Effector CD8-positive, alpha-beta T cell (primary cell): Measurements from ENCODE around the gene FXYD4.
"Not testable (repeated sequence)": the region's sequence is repeated elsewhere in the genome, so short reads cannot be mapped to it uniquely, and the experiment has no call there.

Source experiments
- DNase-seq: peaks from one replicate; lab custom pipeline; 2025; lab: John Stamatoyannopoulos, UW

The FXYD4 gene

GRCh38 chr10:43376046-43376635 is 4.7 kb downstream of the FXYD4 start:
- DNase-seq: no peak

DNA sequence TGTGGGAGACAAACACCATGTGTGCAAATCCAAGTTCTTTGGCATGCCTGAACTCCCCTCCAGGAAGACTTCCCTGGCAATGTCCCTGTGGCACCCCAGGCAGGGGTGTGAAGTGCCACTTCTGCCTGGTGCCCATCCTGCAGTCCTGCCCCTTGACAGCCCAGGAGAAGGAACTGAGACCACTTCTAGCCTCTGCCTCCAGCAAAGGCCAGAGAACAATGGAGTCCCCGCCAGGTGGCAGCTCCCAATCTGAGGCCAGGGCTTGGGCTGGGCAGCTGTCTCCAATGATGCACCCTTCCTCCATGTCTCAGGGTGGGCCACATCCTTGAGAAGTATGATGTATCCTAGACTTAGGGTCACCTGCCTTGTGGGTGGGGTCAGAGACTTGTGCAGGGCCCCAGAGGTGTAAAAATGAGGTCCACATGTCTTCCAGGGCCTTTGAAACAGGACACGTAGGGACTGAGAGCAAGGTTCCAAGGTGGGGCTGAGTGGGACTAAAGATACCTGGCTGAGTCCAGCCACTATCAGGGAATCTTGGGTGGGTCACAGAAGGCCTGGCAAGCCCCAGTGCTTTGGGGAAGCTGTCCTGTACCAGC is 5.5 kb downstream of the FXYD4 start:
- DNase-seq: no peak

GRCh38 chr10:43377424-43377883 is 6.0 kb downstream of the FXYD4 start:
- no peak for DNase-seq

GRCh38 chr10:43380610-43381222 is 9.3 kb downstream of the FXYD4 start:
- no peak for DNase-seq

DNA sequence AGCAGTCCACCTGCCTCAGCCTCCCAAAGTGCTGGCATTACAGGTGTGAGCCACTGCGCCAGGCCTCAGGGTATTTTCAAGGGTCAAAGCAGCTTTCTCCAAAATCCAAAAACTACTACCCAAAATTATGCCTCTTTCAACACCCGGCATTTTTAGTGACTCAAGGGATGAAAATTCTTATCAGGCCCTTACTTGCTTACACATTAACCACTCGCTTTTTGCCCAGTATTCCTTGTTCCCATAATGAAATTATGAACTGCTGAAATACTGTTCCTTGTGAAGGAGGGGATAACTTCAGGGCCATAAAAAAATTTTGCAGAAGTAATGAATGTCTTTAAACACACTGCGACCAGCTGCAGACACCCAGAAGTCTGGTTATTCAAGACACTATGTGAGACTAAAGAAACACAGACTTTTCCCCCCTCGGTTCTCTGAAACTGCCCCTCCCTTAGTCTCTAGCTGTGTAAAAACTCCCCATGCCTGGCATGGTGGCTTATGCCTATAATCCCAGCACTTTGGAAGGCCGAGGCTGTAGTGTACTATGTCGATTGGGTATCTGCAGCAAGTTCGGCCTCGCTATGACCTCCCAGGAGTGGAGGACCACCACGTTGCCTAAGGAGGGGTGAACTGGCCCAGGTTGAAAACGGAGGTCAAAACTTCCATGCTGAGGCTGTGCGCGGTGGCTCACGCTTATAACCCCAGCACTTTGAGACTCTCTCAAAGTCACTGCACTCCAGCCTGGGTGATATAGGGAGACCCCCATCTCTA is 12.0 kb downstream of the FXYD4 start:
- DNase-seq: no peak

DNA sequence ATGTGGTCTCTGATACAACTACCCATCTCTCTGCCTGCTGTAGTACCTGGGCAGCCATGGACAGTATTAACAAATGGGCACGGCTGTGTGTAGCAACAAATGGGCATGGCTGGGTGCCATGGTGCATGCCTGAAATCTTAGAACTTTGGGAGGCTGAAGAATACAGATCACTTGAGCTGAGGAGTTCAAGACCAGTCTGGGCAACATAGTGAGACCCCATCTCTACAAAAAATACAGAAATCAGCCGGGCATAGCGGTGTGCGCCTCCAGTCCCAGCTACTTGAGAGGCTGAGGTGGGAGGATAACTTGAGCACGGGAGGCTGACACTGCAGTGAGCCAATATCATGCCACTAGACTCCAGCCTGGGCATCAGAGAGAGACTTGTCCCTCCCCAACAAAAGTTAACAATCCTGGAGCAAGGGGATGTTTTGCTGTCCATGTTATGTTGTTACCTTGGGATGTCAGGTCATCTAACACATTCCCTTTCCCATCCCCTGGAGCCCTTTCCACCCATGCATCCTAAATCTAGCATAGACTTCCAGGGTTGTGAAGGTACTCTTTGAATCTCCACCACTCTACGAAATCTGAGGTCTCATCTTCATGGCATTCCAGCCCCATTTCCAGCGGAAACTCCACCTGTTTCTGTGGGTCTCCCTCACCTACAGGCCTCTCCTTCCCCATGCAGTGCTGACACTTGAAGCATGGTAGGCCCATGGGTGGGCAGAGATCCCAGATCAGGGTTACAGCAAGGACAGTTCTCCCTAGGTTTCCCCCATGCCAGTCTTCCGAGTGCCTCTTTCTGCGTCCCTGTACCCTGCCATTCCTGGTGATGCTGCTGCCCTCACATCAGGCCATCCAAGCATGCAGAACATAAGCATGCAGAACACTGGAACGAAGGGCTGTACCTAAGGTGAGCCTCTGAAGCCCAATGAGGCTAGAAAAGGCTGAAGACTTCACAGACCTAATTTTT is 13.1 kb downstream of the FXYD4 start:
- DNase-seq: no peak

DNA sequence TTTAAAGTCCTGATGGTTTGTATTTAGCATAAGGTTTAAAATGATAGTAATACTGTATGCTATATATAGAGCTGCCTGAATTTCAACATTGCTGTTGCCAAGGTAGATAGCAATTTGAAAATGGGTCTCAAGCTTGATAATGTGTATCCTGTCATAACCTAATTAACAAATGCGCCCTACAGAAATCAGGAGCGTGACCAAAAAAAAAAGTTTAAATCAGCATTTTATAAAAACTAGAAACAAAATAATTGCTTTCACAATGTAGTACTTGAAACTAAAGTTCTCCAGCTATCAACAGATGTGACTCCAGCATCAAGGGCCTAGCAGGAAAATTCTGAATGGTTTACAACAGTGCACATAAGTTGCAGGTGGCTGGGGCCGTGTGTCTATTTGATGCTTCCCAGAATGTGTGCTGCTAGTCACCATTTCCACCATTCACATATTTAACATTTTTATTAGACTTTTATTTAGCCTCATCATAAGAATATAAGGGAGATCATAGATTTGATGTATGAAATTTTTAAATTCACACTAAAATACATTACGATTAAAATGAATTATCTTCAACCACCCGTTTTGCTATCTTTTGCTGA is 14.1 kb downstream of the FXYD4 start:
- no peak for DNase-seq

GRCh38 chr10:43386549-43386948 is 15.1 kb downstream of the FXYD4 start:
- DNase-seq: no peak

GRCh38 chr10:43386981-43387677 is 15.7 kb downstream of the FXYD4 start:
- no peak for DNase-seq

DNA sequence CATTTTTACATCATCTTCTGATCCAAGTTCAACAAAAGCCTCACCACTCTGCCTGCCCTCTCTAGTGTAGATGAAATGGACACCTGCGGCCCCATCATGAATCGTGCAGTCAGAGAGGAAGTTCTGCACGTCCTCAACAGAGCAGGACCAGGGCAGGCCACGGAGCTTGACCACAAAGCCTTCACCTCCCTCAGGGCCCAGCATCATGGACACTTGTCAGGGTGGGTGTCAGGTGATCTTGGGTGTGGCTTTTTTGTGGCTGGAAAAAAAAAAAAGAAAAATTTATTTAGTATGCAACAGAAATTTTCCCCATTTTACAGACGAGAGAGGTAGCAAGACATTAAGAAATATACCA is 16.2 kb downstream of the FXYD4 start:
- no peak for DNase-seq

GRCh38 chr10:43389867-43390266 is 18.4 kb downstream of the FXYD4 start:
- no peak for DNase-seq

GRCh38 chr10:43390333-43390732 is 18.9 kb downstream of the FXYD4 start:
- no peak for DNase-seq

DNA sequence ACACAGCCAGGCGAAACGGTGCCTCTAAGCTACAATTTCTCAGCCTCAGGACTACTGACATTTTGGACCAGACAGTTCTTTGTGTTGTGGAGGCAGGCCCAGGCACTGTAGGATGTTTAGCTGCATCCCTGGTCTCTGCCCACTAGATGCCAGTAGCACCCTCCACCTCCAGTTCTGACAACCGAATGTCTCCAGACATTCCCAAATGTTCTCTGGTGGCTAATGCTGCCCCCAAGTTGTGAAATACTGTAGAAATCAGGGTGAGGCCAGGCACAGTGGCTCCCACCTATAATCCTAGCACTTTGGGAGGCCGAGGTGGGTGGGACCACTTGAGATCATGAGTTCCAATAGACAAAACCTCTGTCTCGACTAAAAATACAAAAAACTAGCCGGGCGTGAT is 19.3 kb downstream of the FXYD4 start:
- DNase-seq: no peak

- no peak for DNase-seq
These were observed 20.1 kb downstream of the FXYD4 start for GRCh38 chr10:43391496-43391895.

DNA sequence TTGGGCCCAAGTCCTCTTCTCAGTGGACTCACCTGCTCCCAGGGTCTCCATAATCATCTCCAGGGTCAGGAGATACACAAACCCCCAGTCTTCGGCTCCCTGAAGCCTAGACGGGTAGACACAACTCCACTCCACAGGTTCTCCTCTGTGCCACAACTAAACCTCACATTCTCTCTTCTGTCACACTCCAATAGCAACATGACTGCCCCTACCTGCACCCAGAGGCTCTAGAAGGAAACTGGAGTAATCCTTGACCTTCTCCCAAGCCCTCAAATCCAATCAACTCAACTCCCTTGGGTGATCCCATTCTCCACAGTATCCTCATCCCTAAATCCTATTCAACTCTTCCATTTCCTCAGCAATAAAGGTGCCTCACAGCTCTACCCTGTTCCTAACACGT is 21.3 kb downstream of the FXYD4 start:
- DNase-seq: no peak

DNA sequence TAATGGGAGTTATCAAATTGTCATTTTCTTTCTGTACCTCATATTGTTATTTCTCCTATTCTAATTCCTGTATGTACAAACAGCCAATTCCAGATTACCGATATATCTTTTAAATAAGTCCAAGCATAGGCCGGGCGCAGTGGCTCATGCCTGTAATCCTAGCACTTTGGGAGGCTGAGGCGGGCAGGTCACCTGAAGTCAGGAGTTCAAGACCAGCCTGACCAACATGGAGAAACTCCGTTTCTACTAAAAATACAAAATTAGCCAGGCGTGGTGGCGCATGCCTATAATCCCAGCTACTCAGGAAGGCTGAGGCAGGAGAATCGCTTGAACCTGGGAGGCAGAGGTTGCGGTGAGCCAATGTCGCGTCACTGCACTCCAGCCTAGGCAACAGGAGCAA is 21.8 kb downstream of the FXYD4 start:
- not testable (repeated sequence) for DNase-seq

DNA sequence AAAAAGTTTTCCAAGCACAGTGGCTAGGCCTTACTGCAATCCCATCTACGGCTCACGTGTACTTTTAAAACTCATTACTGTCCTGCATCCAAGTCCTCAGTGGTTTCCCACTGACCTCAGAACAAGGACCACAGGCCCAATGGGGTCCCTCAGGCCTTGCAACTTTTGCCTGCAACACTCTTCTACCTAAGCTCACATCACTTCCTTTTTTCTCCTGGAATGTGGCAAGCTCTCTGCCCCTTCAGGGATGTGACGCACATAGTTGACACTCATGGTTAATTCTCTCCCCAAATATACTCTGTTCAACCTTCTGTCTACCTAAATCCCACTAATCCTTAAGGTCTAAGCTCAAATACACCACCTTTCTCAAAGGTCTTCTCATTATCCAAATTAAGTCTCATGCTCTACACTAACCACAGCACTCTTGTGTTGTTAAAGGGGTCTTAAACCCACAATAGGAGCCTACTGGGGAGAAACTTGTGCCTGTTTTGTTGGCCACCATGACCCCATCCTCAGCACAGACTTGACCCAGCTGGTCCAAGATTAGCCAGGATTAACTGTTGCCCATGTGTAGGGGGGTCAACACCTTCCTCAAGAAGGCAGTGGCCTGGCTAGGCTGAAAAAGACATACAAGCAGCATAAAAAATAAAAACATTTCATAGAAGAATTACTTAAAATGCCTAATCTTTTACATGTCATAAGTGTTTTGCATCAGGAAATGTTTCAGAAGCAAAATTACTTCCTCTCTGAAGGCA is 22.3 kb downstream of the FXYD4 start:
- no peak for DNase-seq

- no peak for DNase-seq
These were observed 23.4 kb downstream of the FXYD4 start for GRCh38 chr10:43394868-43395267.

DNA sequence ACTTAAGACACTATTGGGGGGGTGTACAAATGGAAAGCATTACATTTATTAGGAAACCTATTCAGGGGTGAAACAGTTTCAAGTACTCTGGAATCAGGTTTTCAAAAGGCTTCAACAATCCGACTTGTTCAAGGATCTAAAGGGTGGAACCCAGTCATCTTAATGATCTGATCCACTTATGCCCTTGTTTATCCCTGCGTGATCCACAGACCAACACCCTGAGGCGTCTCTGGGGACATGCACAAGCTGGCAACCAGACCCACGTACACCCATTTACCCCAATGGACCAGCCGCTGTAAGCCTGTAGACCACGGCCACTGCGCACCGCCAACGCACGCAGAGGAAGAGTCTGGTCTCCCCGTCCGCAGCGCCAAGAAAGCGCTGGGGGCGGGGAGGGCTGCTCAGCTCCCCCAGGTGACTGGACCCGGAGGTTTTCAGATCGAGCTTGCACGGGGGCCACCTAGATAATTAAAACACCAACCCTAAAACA is 24.2 kb downstream of the FXYD4 start:
- DNase-seq: peak; percentile 14
